WERI-Rb-1 (cell line): ENCODE results near the gene CUX1.

ENCODE experiments used
- DNase-seq: peaks from one replicate; pipeline ENCODE4 v3.0.0-alpha.2; 2020
- H3K27ac ChIP-seq: fragments of 250-450 bp; sonication (Bioruptor Pico); 2 replicates; pipeline ENCODE4 v1.5.1; 2020; ENCODE audit warnings: mild to moderate bottlenecking, moderate library complexity
- H3K27me3 ChIP-seq: fragments of 250-450 bp; sonication (Bioruptor Pico); 2 replicates; pipeline ENCODE4 v1.5.1; 2021; ENCODE audit warnings: mild to moderate bottlenecking, low read depth, moderate library complexity; ENCODE audit not compliant: insufficient read depth, severe bottlenecking
- H3K36me3 ChIP-seq: fragments of 250-450 bp; sonication (Bioruptor Pico); 2 replicates; pipeline ENCODE4 v1.5.1; 2020; ENCODE audit warnings: mild to moderate bottlenecking, moderate library complexity
- H3K4me3 ChIP-seq: 2 replicates; pipeline ENCODE4 v1.5.1; 2011; ENCODE audit warnings: low read depth, mild to moderate bottlenecking, control low read depth, low read length
- H3K9me3 ChIP-seq: fragments of 250-450 bp; sonication (Bioruptor Pico); 2 replicates; pipeline ENCODE4 v1.5.1; 2021; ENCODE audit warnings: mild to moderate bottlenecking, moderate library complexity; ENCODE audit not compliant: severe bottlenecking
- TF ChIP-seq, protein P1 (sequence below): IDR thresholded peaks from 2 replicates; pipeline ENCODE4 v1.5.1; 2011; ENCODE audit warnings: low read depth, mild to moderate bottlenecking, control low read depth, inconsistent platforms, low read length

Gene CUX1

DNA sequence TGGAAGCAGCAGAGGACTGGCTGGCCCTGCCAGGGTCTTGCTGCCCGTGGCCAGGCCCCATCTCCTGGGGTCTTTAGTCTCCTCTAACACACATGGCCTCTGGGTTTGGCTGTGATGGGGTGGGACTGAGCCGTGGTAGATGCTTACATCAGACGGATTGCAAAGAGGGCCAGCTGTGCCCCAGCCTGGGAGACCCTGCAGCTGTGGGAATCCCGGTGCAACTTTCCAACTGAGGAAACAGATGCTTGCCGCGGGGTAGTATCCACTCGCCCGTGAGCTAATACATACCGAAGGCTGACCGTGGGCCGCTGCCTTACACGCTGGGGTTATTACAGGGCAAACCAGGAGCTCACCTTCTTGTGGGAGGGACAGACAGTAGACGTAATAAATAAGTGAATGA lies 445.1 kb downstream of the CUX1 start:
- no peak overlapping the region for H3K4me3 ChIP-seq
- H3K9me3 ChIP-seq, result no peaks in the 10 kb centered on the region
- no peaks in the 10 kb centered on the region for H3K27me3 ChIP-seq
- TF ChIP-seq, protein P1, sequence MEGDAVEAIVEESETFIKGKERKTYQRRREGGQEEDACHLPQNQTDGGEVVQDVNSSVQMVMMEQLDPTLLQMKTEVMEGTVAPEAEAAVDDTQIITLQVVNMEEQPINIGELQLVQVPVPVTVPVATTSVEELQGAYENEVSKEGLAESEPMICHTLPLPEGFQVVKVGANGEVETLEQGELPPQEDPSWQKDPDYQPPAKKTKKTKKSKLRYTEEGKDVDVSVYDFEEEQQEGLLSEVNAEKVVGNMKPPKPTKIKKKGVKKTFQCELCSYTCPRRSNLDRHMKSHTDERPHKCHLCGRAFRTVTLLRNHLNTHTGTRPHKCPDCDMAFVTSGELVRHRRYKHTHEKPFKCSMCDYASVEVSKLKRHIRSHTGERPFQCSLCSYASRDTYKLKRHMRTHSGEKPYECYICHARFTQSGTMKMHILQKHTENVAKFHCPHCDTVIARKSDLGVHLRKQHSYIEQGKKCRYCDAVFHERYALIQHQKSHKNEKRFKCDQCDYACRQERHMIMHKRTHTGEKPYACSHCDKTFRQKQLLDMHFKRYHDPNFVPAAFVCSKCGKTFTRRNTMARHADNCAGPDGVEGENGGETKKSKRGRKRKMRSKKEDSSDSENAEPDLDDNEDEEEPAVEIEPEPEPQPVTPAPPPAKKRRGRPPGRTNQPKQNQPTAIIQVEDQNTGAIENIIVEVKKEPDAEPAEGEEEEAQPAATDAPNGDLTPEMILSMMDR, result no peak
- no peak for DNase-seq
- no peak overlapping the region for H3K27ac ChIP-seq
- H3K36me3 ChIP-seq, result no peaks in the 10 kb centered on the region

DNA sequence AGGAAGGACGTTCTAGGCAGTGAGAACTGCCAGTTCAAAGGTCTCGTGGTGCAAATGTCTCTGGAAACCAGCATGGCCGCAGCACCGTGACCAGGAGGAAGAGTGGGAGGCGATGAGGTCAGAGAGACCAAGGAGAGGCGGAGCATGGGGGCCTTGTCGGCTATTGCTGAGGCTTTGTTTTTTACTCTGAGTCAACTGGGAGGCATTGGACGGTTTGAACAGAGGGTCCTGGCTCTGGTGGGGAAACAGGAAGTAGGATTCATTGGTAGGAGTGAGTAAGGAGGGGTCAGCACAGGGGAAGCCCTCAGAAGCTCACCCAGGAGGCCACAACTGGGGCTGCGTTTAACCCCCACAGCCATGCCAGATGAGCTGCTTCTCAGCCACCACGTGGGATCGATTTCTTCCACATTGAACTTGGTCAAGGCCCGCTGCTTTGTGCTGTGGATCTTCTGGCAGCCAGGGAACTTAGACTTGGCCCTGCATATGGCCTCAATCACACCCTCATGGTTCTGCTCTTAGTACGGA lies 447.0 kb downstream of the CUX1 start:
- H3K9me3 ChIP-seq, result no peaks in the 10 kb centered on the region
- no peak overlapping the region for H3K27ac ChIP-seq
- TF ChIP-seq, protein P1, result no peak
- H3K36me3 ChIP-seq, result no peaks in the 10 kb centered on the region
- no peak overlapping the region for H3K4me3 ChIP-seq
- H3K27me3 ChIP-seq, result no peaks in the 10 kb centered on the region
- DNase-seq, result no peak

DNA sequence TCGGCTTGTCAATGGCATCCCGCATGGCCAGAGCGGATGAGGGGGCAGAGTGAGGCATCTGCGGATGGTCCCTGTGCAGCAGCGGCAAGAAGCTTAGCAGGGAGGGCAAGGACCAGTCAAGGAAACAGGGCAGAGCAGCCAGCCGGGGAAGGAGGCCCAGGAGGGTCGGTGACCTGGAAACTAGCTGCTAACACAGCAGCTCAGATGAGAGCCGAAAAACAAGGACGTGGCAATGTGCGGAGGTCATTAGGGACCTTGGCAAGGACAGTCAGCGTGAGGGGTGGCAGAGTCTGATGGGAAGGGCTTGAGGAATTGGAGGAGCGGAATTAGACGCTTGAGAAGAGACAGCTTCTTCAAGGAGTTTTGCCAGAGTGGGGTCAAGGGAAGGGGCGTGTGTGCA lies 449.1 kb downstream of the CUX1 start:
- Histone ChIP-seq H3K4me3 (no peak overlapping the region), H3K27me3 (no peaks in the 10 kb centered on the region), H3K27ac (no peak overlapping the region), H3K36me3 (no peaks in the 10 kb centered on the region), H3K9me3 (no peaks in the 10 kb centered on the region)
- no peak for DNase-seq
- TF ChIP-seq, protein P1, result no peak

DNA sequence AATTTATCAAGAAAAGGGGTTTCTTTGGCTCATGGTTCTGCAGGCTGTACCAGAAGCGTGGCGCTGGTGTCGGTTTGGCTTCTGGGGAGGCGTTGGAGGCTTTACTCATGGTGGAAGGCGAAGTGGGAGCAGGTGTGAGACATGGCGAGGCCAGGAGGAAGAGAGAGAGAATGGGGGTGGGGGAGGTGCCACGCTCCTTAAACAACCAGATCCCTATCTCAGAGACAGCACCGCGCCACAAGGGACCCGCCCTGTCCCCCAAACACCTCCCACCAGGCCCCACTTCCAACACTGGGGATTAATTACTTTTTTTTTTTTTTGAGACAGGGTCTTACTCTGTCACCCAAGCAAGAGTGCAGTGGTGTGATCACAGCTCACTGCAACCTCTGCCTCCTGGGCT lies 451.2 kb downstream of the CUX1 start:
- H3K27me3 ChIP-seq, result no peaks in the 10 kb centered on the region
- no peak for DNase-seq
- no peaks in the 10 kb centered on the region for H3K9me3 ChIP-seq
- TF ChIP-seq, protein P1, result no peak
- no peak overlapping the region for H3K27ac ChIP-seq
- H3K36me3 ChIP-seq, result no peaks in the 10 kb centered on the region
- no peak overlapping the region for H3K4me3 ChIP-seq

DNA sequence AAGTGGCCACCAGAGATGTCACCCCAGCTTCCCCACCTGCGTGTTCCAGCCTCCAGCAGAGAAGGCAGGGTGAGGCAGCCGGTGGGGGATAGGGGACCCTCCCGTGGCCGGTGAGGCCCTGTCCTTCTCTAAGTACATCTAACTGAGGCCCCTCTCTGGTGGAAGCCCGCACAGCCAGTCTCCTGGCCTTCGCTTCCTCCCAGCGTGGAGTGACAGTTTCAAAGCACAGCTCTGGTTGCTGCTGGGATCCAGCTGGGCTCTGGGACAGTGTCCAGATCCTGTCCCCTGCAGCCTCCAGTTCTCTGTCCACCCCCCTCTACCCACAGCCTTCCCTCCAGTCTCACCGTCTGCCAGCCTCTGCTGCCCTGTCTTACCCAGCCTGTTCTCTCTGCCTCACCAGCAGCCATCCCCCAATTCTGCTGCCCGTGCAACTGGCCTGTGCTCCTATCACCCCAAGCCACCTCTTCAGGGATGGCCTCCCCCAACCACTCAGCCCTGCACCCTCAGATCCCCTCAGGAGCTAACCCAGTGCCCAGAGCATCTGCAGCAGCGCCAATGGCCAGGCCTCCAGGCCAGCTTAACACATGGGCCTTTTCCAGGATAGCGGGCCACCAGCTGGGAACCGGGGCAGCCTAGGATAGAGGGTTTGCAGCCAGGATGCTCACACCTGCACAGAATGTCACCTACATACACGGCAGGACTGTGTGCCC lies 452.9 kb downstream of the CUX1 start:
- no peaks in the 10 kb centered on the region for H3K27me3 ChIP-seq
- no peaks in the 10 kb centered on the region for H3K9me3 ChIP-seq
- no peak overlapping the region for H3K4me3 ChIP-seq
- no peak for DNase-seq
- TF ChIP-seq, protein P1, result no peak
- H3K36me3 ChIP-seq, result no peaks in the 10 kb centered on the region
- H3K27ac ChIP-seq, result no peak overlapping the region
